GM19372 (cell line): ENCODE data around the gene CCSER2.
"Not testable (repeated sequence)": the region's sequence is repeated elsewhere in the genome, so short reads cannot be mapped to it uniquely, and the experiment has no call there.

Experiments used
- ATAC-seq: cut with Tn5 transposase; IDR thresholded peaks from one replicate; pipeline ENCODE4 v1.9.1; 2021; ENCODE audit warnings: mild to moderate bottlenecking, low read depth, moderate library complexity; ENCODE audit not compliant: unreplicated experiment

CCSER2 gene

DNA sequence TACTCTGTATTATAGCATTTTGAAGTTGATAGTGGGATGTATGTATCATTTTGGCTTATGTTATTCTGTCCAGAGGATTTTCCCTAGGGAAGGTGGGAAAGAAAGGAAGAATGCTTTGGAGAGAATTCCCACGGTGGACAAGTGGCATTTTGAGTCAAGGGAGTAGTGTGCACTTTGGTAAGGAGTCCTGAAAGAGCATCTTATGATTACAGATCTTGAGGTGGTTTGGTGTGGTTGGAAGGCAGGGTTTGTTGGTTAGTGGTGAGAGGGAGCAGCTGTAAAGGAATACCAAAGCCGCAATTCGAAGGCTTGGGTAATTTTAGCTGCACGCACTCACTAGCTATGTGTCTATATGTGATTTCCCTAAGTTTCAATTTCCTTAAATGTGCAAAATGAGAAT is 16.1 kb downstream of the CCSER2 start:
- no peak for ATAC-seq

DNA sequence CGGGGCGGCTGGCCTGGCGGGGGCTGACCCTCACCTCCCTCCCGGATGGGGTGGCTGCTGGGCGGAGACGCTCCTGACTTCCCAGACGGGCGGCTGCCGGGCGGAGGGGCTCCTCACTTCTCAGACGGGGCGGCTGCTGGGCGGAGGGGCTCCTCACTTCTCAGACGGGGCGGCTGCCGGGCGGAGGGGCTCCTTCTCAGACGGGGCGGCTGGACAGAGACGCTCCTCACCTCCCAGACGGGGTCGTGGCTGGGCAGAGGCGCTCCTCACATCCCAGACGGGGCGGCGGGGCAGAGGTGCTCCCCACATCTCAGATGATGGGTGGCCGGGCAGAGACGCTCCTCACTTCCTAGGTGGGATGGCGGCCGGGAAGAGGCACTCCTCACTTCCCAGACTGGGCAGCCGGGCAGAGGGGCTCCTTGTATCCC is 19.2 kb downstream of the CCSER2 start:
- ATAC-seq, result not testable (repeated sequence)

DNA sequence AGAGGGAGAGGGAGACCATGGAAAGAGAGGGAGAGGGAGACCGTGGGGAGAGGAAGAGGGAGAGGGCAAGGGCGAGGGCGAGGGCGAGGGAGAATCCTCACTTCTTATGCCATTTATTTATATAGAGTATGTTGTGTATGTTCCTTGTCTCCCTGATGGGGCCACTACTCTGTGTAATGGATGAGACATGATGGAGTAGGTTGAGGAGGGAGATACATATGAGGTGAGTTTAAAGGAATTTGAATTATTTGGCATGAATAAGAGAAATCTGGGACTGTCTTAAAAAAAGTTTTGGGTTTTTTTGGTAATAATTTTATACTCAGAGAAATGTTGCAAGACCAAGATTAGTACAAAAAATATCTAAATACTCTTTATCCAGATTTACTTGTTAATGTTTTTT is 20.1 kb downstream of the CCSER2 start:
- no peak for ATAC-seq

DNA sequence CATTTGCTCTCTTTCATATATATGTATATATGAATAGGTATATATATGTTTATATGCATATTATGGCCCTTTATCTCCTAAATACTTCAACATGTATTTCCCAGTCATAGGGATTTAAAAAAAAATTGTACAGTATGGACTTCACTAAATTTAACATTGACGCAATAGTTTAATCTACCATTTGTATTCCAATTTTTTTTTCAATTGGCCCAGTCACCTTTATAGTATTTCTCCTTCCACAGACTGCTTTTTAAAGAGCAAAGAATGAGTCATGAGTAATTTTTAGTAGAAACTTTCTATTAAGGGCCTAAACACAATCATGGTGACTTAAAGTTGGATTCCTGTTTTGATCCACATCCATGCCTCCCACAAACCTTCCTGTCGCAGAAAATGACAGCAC is 20.5 kb downstream of the CCSER2 start:
- no peak for ATAC-seq

DNA sequence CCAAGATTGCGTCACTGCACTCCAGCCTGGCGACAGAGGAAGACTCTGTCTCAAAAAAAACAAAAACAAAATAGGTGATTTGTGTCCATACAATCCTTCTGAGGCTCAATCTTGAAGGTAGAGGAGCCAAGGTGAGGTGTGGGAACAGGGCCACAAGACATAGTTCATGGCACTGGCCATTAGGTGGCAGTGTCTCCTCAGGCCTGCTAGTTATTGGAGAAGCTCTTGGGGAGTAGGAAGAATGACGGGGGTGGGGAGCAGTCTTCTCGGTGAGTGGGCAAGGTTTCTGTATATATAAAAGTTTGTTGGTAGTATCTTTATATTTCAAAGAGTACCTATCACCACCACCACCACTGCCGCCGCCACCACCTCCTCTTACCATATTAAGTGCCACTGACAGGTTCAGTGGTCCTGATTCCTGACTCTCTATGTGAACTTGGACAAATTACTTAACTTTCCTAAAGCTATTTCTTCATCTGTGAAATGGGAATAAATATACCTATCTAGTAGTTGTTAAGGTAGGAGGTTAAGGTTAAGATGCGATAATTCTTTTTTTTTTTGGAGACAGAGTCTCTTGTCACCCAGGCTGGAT is 24.0 kb downstream of the CCSER2 start:
- ATAC-seq, result peak; percentile 98

DNA sequence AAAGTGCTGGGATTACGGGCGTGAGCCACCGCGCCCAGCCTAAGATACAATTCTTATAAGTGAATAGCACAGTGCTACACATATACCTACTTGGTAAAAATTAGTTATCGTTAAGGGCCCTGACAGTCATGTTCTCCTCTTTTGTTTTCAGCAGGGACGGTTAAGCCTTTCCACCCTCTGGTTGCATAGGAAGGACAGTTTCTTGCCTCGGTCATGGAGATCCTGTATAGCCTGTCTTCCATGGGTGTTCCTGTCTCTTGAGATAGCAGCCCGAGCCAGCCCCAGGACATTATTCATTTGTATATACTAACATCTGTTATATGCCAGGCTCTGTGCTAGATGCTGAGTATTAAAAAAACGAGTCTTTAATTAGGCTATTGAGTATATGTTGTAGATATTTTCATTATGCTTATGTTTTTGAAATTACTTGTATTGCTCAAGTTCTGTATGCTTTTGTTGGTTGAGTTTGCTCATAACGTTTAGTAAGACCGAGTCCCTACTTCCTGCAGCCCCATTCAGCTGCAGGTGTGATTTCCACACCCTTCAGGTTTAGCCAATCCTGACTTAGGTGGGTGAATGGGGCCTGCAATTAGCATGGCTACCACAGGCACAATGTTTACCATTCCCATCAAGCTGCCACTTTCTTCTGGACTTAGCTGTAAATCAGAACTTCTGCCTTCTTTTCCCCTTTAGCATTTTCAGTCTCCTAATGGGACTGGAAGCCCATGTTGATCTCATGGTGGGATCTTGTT is 24.8 kb downstream of the CCSER2 start:
- no peak for ATAC-seq

DNA sequence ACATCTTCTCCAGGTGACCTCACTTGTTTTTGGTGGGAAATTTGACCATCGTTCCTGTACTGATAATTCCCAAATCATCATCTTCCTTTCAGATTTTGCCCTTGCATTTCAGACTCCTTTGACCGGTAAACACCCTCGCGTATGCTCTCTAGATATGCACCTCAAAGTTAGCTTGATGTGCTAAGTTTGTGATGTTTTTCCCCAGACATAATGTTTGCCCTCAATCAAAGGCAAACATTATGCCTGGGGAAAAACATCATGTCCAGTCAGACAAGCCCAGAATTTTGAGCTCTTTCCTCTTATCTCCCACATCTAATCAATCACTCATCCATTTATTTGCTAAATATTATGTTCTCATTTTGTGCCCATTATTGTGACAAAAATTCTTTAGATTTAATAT is 26.2 kb downstream of the CCSER2 start:
- no peak for ATAC-seq

DNA sequence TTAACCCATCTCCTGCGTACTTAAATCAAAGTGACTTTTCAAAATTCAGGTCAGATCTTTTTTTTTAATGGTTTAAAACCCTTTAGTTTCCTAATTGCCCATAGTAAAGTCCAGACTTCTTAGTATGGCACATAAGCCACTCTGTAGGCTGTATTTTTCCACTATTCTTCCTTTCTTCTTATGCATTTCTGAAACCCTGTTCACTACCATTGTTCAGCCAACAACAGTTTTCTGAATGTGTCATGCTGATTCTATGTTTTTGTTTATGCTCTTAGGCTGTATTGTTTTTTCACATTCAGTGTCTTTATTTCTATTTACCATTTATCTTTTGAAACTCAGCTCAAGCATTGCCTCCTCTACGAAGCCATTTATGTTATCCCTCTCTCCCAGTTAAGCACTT is 26.7 kb downstream of the CCSER2 start:
- no peak for ATAC-seq

DNA sequence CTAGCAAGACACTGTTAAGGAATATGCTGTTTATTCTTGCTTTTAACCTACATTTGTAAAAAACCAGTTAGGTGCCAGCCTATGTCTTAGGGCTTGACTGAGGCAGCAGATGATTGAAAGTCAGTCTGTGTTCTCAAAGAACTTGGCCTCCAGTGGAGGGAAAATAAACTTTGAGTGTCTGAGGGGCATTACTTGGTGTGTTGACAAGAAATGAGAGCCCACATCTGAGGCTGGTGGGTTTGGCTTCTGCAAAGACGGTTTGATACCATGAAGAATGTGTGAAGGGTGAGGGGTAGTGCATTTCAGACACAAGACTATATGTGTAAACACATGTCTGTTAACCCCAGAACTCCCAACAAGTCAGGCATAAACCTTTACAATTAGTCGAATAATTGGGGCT is 28.5 kb downstream of the CCSER2 start:
- no peak for ATAC-seq

DNA sequence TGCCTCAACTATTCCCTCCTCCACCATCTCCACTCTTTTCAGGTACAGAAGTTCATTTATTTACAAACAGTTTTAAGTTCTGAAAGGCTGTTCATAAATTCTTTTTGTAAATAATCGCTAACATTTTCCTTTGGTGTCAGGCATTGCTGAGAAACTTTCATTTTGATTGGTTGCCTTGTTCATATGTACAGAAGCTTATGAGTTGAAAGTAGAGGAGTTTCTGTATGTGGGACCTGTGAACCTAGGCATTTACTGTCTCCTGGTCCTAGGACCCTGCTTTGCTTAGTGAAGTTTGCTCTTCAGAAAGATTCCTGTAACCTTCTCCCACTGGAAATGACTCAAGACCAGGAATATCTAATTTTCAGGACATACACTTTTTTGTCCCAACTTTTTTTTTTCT is 30.4 kb downstream of the CCSER2 start:
- no peak for ATAC-seq

DNA sequence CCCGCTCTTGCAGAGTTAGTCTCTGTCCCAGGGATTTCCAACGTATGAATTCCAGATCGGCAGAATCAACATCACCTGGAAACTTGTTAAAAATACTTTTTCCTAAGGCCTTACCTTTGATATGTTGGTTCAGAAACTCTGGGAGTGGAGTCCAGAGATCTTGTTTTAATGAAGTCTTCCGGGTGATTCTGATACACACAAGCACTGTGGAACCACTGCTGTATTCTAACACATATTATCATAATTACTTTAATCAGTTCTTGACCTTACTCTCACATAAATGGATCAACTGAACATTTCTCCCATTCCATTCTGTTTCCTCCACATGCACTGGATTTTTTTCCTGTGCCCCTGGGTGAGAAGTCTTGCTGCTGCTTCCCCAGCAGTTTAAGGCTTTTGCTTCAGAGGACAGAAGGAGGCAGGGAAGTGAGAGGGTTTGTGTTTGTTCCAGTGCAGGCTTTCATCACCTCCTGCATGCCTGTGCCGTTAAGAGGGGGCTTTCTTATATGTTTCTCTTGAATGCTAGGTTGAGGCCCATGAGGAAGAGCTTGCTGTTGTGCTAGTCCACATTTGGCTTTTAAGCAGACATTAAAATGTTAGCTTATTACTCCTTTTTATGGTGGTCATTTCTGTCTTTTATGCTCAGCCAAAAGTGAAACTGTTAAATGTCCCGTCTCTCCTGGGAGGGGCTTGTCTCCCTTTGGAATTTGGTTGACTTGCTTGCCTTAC is 32.4 kb downstream of the CCSER2 start:
- ATAC-seq, result no peak

DNA sequence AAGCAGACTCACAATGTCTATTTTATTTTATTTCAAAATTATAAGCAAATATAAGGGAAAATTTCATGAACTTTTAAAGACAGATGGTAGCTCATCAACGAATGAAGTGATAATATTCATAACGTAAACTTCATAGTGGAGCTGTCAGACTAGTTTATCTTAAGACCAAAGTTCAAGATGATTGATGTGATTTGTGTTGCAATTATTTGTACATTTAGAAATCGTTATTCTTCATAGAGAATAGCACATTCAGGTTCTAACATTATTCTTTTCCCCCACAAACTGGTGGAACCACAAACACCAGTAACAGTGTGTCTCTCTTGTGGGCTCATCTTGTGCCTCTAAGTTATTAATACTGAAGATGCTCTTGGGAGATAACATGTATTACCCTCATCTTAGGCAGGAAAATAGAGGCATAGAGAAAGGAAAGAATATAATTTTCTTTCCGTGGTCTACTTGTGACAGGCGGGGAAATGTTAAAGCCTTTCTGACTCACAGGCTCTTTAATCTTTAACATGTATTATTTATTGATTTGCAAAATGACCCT is 37.0 kb downstream of the CCSER2 start:
- no peak for ATAC-seq

DNA sequence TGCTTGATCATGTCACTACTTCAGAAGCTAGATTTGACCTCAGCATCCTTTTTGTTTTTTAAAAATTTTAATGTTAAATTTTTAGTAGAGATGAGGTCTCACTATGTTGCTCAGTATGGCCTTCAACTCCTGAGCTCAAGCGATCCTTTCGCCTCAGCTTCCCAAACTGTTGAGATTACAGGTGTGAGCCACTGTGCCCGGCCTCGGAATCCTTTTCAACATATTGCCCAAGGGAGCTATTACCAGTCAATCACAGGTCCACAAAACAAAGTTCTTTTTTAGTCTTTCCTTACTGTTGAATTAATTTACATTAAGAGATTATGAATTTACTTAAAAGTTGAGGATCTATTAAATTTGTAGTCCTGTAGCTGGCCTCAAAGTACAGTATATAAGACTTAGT is 37.7 kb downstream of the CCSER2 start:
- ATAC-seq, result no peak

DNA sequence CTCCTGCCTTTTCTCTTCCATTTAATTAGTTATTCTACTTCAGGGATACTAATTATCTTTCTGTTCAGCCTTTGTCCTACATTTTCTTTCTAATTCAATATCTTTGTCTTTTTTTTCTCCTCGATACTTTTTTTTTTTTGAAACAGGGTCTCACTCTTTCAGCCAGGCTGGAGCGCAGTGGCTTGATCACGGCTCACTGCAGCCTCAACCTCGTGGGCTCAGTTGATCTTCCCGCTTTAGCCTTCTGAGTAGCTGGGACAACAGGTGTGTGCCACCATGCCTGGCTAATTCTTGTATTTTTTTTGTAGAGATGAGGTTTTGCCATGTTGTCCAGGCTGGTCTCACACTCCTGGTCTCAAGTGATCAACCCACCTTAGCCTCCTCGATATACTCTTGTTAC is 38.9 kb downstream of the CCSER2 start:
- ATAC-seq, result no peak

DNA sequence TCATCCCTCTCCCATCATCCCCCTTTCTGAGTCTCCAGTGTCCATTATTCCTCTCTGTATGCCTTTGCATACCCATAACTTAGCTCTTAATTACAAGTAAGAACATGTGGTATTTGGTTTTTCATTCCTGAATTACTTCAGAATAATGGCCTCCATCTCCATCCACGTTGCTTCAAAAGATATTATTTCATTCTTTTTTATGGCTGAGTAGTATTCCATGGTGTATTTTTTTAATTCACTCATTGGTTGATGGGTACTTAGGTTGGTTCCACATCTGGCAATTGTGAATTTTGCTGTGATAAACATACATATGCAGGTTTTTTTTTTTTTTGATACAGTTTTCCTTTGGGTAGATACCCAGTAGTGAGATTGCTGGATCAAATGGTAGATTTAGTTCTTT is 40.4 kb downstream of the CCSER2 start:
- ATAC-seq, result no peak

DNA sequence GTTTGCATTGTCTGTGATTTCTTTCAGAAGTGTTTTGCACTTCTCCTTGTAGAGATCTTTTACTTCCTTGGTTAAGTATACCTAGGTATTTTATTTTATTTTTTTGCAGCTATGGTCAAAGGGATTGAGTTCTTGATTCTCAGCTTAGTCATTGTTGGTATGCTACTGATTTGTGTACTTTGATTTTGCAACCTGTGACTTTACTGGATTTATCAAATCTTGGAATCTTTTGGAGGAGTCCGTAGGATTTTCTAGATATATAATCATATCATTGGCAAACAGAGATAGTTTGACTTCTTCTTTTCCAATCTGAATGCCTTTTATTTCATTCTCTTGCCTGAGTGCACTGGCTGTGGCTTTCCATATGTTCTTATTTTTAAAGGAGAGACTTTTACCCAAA is 41.9 kb downstream of the CCSER2 start:
- no peak for ATAC-seq

DNA sequence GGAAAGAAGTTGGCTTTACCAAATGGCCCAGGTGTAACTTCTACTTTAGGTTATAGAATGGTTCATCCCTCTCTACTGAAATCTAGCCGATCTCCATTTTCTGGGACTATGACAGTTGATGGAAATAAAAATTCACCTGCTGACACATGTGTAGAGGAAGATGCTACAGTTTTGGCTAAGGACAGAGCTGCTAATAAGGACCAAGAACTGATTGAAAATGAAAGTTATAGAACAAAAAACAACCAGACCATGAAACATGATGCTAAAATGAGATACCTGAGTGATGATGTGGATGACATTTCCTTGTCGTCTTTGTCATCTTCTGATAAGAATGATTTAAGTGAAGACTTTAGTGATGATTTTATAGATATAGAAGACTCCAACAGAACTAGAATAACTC is 43.6 kb downstream of the CCSER2 start:
- ATAC-seq, result no peak

DNA sequence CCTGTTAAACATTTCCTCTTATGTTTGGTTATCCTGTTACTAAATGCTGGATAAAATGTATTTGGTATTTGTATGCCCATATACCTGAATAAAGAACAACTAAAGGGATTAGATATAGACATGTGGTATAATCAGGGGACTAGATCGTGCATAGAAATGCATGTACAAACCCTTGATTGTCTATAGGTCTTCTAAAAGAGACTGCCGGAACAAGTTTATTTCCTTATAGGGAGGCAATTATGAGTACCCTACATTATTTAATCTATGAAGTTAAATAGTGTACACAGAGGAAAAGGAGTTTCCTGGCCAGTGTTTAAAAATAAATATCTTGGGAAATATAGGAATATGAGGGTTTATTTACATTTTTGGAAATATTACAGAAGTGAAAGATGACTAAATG is 44.6 kb downstream of the CCSER2 start:
- ATAC-seq, result no peak

DNA sequence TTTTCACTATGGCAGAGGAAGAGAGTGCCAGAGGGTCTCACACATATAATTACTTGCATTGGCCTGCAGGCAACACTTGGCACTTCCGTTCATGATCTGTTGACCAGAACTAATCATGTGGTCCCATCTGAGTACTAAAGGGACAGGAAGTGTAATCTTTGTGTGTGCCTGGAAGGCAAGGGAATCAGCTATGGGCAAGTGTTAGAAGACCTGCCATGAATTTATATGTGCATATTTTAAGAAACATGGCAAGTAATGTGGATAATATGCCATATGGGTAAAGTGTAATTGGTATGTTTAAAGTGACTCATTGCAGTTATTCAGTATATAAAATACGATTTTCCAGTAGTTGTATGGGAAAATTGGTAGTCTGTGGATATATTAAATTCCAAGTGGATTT is 46.1 kb downstream of the CCSER2 start:
- ATAC-seq, result no peak

DNA sequence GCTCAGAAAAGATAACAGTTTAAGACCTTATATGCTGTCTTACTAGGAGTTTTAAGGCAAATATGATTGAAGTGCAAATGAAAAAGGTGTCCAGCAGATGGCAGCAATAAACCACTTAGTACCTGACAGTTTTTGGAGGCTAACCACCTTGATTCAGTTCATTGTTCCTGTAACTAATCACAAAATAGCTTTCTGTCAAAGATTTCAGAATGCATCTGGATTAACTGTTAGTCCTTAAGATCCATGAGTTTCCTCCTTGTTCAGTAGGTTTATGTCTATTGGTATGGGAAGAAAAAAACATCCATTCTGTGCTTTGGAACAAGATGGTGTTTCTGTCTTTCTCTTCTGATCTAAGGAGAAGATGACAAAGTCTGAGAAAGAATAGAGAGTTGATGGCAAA is 46.6 kb downstream of the CCSER2 start:
- no peak for ATAC-seq

DNA sequence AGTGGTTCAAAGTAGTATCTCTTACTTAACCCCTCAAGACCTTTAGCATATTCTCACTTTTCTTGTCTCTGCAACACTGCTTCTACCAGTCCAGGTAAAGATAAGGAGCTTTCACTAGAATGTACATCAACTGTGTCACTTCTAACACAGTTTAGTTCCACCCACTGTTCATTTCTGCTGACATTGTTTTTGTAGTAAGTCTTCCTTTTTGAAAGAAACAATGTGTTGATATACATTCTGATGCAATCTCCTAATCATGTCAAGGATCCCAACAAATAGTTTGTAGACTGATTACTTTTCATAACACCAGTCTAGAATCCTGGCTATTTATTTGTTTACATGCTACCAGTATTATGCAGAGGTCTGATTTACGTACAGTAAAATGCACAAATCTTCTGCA is 47.5 kb downstream of the CCSER2 start:
- no peak for ATAC-seq

DNA sequence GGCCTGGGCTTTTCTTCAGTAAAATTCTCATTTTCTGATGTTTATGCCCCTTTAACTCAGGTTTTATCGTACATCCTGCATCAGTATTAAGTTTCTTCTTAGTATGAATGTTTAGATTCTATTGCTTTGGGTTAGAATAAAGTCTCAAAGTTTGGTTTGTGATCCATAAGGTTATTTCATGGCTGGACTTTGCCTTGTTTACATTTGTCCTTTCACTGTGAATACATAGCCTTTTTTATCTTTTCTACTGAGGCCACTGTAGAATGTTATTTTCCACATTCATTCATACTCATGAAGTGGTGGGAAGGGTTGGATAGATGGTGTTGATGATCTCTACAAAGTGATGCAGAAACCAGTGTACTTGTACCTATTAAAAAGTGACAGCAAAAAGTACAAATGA is 59.8 kb downstream of the CCSER2 start:
- ATAC-seq, result no peak
